ENCODE results near the gene BMI1.

GRCh38 chr10:22356324-22356873 is 35.5 kb downstream of the BMI1 start:
- no peak for TF ChIP-seq POLR2A (IDR thresholded peaks at IDR 0.05)
- TF ChIP-seq CTCF (IDR thresholded peaks at IDR 0.05), result no peak

Data from testis (tissue), 2 donors.